ENCODE measurements around the gene FAU. TPM values are rescaled to one million over a fixed set of nuclear protein-coding genes. Genes with fewer than 3 reads are reported as not detected.

The FAU gene
- total RNA-seq, 1 experiment from 2014 or later, result 1,073 TPM

DNA sequence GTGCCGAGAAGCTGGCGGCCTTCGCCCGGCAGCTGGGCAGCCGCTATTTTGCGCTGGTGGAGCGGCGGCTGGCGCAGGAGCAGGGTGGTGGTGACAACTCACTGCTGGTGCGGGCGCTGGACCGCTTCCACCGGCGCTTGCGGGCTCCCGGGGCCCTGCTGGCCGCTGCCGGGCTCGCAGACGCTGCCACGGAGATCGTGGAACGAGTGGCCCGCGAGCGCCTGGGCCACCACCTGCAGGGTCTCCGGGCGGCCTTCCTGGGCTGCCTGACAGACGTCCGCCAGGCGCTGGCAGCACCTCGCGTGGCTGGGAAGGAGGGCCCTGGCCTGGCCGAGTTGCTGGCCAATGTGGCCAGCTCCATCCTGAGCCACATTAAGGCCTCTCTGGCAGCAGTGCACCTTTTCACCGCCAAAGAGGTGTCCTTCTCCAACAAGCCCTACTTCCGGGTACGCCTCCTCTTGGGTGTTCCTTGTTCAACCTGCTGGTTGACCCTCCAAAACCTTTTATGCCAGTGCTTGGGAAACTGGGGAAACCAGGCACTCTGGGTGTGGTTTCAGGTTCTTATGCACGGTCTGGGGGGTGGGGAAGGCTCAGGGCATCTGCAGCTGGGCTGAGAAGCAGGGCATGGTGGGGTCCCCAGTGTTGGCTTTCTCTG lies 13.3 kb downstream of the FAU start:
- no peaks in the 10 kb centered on the region for H3K9me2 ChIP-seq (ENCODE audit: insufficient read depth)
- POLR2A ChIA-PET, result no interaction called here
- TF ChIP-seq CEBPB (IDR thresholded peaks at IDR 0.05; ENCODE audit: low read depth) (no peak), CBX3 (IDR thresholded peaks at IDR 0.05; ENCODE audit: low read depth) (no peak), EZH2 (IDR thresholded peaks at IDR 0.05) (no peak)
- RAD21 ChIA-PET (ENCODE audit: low non-redundant PET in 1 of 2, low total read pairs in 2 of 2, uncharacterized antibody in 2 of 2, unreplicated experiment in 2 of 2), result no interaction called here
- BruUV-seq (replicated peaks), result no TSS peak
- ATAC-seq (no peak), DNase-seq (ENCODE audit: low read depth, low spot score) (no peak)
- H3K9ac ChIP-seq (ENCODE audit: low read length), result no peak overlapping the region
- peaks cover 15 to 30% of the 10 kb centered on the region in 2 experiments for H3K4me1 ChIP-seq (ENCODE audit: control insufficient read depth in 1 of 2, insufficient read depth in 2 of 2, low read length in 2 of 2)
- no peak overlapping the region for H2AFZ ChIP-seq (ENCODE audit: low read depth, low read length, poor library complexity, severe bottlenecking)
- no peaks in the 10 kb centered on the region for H3K36me3 ChIP-seq (ENCODE audit: control insufficient read depth in 1 of 2, insufficient read depth in 2 of 2, low read length in 2 of 2)
- peaks cover 8% of the 10 kb centered on the region; the same call in 1 of the 2 replicates for H3K79me2 ChIP-seq (ENCODE audit: insufficient read depth, low read length)
- CTCF ChIA-PET, result interaction anchor here (1.0 to 1.3 kb wide), 2 partner anchors 12 to 13 kb away, joined by 3 read pairs; partner anchors contain the start of genes FAU and MRPL49
- no peaks in the 10 kb centered on the region for H3K27me3 ChIP-seq (ENCODE audit: insufficient read depth, low read length)
- no peak overlapping the region for H3K27ac ChIP-seq (ENCODE audit: low read depth, low read length)
- H3K9me3 ChIP-seq (ENCODE audit: control insufficient read depth in 1 of 2, insufficient read depth in 1 of 2, low read depth in 1 of 2, low read length in 2 of 2), result no peaks in the 10 kb centered on the region
- H3K4me3 ChIP-seq (replicated peaks in 1 of 2; ENCODE audit: low read depth in 1 of 2, low read length in 2 of 2), result no peak overlapping the region
- intact Hi-C loops (cut with micrococcal nuclease), result no loop called here
- H3K4me2 ChIP-seq (ENCODE audit: low read length), result no peak overlapping the region
- no peaks in the 10 kb centered on the region for H4K20me1 ChIP-seq (ENCODE audit: insufficient read depth)

- CTCF ChIA-PET, result interaction anchor here (1.0 to 1.3 kb wide), 2 partner anchors 11 to 14 kb away, joined by 3 read pairs; partner anchors contain the start of genes FAU and MRPL49
Observed at GRCh38 chr11:65107751-65108468, 14.0 kb downstream of the FAU start.

More at GRCh38 chr11:65107751-65108468, 14.0 kb downstream of the FAU start:
- Histone ChIP-seq H3K9me2 (ENCODE audit: insufficient read depth) (no peaks in the 10 kb centered on the region), H3K4me2 (ENCODE audit: low read length) (no peak overlapping the region), H3K4me3 (replicated peaks in 1 of 2; ENCODE audit: low read depth in 1 of 2, low read length in 2 of 2) (no peak overlapping the region), H3K27ac (ENCODE audit: low read depth, low read length) (no peak overlapping the region), H3K9ac (ENCODE audit: low read length) (no peak overlapping the region), H3K36me3 (ENCODE audit: control insufficient read depth in 1 of 2, insufficient read depth in 2 of 2, low read length in 2 of 2) (no peaks in the 10 kb centered on the region), H3K4me1 (ENCODE audit: control insufficient read depth in 1 of 2, insufficient read depth in 2 of 2, low read length in 2 of 2) (peaks cover 11 to 24% of the 10 kb centered on the region in 2 experiments), H4K20me1 (ENCODE audit: insufficient read depth) (no peaks in the 10 kb centered on the region), H2AFZ (ENCODE audit: low read depth, low read length, poor library complexity, severe bottlenecking) (no peak overlapping the region), H3K27me3 (ENCODE audit: insufficient read depth, low read length) (no peaks in the 10 kb centered on the region), H3K9me3 (ENCODE audit: control insufficient read depth in 1 of 2, insufficient read depth in 1 of 2, low read depth in 1 of 2, low read length in 2 of 2) (no peaks in the 10 kb centered on the region), H3K79me2 (ENCODE audit: insufficient read depth, low read length) (peaks cover 12% of the 10 kb centered on the region; the same call in 1 of the 2 replicates)
- intact Hi-C loops (cut with micrococcal nuclease), result no loop called here
- BruUV-seq (replicated peaks), result no TSS peak
- ATAC-seq, result no peak
- ChIA-PET RAD21 (ENCODE audit: low non-redundant PET in 1 of 2, low total read pairs in 2 of 2, uncharacterized antibody in 2 of 2, unreplicated experiment in 2 of 2) (no interaction called here), POLR2A (no interaction called here)
- no peak for DNase-seq (ENCODE audit: low read depth, low spot score)
- no peak for TF ChIP-seq YY1 (IDR thresholded peaks at IDR 0.05; ENCODE audit: extremely low read depth, insufficient replicate concordance, low read depth, low read length)
- TF ChIP-seq SP1 (IDR thresholded peaks at IDR 0.05; ENCODE audit: low read depth), result no peak
- TF ChIP-seq RAD21 (IDR thresholded peaks at IDR 0.05; ENCODE audit: low read depth), result no peak
- TF ChIP-seq EZH2phosphoT487 (IDR thresholded peaks at IDR 0.05; ENCODE audit: borderline replicate concordance), result no peak
- TF ChIP-seq, protein P1, sequence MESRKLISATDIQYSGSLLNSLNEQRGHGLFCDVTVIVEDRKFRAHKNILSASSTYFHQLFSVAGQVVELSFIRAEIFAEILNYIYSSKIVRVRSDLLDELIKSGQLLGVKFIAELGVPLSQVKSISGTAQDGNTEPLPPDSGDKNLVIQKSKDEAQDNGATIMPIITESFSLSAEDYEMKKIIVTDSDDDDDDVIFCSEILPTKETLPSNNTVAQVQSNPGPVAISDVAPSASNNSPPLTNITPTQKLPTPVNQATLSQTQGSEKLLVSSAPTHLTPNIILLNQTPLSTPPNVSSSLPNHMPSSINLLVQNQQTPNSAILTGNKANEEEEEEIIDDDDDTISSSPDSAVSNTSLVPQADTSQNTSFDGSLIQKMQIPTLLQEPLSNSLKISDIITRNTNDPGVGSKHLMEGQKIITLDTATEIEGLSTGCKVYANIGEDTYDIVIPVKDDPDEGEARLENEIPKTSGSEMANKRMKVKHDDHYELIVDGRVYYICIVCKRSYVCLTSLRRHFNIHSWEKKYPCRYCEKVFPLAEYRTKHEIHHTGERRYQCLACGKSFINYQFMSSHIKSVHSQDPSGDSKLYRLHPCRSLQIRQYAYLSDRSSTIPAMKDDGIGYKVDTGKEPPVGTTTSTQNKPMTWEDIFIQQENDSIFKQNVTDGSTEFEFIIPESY (IDR thresholded peaks at IDR 0.05; ENCODE audit: extremely low read depth, insufficient replicate concordance, low read length), result no peak
- no peak for TF ChIP-seq POLR2AphosphoS5 (IDR thresholded peaks at IDR 0.05; ENCODE audit: low read depth, low read length)
- no peak for TF ChIP-seq ZFX (IDR thresholded peaks at IDR 0.05)
- no peak for TF ChIP-seq CBX3 (IDR thresholded peaks at IDR 0.05; ENCODE audit: low read depth)

Data from HCT116 (cell line).